Limb (tissue), 2 donors: ENCODE data around the gene PPP1R37.

Experiments
- DNase-seq, 2 donors: peaks; one replicate each; pipeline ENCODE4 v3.0.0-alpha.2; 2016; ENCODE audit errors: extremely low spot score in 2 of 2

PPP1R37 gene

DNA sequence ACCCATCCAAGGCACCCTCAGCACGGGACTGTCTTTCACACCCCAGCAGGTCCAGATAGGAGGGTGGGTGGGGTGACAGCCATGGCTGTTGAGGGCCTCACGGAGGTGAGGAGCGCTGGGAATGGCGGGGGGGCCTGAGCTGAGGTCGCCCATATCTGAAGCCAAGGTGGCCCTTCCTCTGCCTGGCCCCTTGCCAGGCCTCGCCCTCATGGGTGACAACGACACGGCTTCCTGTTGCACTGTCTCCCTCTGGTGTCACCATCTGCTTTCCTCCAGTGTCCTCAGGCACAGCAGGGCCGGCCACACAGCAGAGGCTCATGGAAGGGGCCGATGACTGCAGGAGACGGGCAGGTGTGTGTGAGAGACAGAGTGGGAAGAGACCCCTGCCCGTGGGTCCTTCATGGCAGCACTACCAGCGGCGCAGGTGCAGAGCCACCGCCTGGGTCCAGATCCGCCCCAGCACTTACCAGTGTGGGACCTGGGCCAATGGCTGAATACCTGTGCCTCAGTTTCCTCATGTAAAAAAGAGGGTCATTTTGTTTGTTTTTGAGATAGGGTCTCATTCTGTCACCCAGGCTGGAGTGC, 75.9 kb downstream of the PPP1R37 start:
- DNase-seq, result peak in 1 of 2 donors; percentile 21

DNA sequence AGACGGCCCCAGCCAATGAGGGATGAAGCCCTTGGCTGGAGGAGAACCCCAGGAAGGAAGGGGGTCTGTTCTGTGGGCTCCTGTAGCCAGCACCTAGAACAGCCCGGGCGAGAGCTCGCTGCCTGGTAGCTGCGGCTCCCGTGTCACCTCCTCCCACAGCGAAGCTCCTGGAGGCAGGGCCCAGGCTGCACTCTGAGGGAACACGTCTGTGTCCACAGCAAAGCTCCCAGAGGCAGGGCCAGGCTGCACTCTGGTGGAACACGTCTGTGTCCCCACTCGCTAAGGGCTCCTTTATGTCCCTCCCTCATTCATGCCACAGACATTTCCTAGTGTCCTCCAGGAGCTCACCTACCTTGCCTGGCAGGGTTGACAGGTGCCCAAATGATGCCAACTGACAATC, 76.6 kb downstream of the PPP1R37 start:
- DNase-seq, result peak in 1 of 2 donors; percentile 20

DNA sequence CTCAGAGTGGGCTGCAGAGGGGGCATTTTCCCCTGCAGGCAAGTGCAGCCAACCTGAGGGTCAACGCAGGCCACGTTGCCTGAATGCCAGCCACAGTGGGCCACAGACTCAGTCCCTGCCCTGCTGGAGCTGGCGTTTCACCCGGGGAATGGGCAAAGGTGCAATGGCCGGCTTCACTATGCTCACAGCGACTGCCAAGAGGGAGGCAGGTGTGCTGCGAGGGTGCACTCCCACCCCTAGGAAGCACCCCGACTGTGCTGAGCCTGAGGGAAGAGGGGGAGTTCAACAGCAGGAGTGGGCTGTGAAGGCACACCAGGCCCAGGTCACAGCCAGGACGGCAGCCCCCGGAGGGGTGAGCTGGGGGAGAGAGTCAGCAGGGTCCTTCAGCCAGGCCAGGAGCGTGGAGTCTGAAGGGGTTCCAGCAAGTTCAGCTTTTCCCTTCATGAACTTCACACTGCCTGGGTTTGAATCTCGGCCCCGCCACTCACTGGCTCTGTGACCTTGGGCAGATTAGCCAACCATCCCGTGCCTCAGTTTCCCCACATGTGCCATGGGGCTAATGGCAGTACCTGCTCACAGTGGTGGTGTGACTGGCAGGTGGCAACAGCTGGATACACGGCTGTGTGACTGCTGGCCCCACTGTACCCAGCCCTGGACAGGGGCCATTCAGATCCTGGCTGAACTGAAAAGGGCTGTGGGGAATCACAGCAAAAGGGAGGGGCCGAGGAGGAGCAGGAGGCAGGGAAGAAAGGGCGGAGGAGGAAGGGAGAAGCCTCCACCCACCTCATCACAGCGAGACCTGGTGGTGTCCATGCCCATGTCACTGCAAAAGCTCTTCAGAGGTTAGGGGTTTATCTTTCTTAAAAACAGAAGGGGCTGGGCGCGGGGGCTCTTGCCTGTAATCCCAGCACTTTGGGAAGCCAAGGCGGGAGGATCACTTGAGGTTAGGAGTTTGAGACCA, 77.4 kb downstream of the PPP1R37 start:
- DNase-seq, result peak in 1 of 2 donors; percentile 20

DNA sequence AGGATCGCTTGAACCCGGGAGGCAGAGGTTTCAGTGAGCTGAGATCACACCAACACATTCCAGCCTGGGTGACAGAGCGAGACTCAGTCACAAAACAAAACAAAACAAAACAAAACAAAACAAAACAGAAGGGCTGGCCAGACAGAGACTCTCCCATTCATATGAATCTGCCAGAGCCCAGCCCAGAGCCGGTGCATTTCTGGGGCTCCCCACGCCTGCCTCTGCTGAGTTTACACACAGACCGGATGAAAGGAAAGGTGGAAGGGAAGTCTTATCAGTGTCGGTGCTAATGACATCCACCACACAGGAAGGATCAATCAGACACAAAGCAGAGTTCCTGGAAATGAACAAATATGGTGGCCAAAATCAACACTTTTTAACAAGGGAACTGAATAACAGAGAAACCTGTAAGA, 78.2 kb downstream of the PPP1R37 start:
- no peak for DNase-seq

DNA sequence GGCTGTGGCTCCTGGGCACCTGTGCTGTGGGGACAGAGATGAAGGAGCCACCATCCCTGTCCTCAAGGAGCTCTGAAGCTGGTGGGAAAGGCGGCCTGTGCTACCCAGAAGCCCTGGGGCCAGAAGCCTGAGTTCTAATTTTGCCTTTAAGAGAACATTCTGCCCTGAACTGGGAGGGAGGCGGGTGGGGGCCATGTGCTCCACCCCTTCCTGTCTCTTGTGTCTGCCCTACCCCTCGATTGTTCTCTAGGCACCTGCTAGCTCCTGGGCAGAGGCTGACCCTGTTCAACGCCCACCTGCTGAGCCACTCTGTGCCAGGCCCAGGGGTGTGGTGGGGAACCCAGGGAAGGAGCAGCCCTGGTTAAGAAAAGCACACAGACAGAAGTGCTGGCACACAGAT, 79.2 kb downstream of the PPP1R37 start:
- no peak for DNase-seq

DNA sequence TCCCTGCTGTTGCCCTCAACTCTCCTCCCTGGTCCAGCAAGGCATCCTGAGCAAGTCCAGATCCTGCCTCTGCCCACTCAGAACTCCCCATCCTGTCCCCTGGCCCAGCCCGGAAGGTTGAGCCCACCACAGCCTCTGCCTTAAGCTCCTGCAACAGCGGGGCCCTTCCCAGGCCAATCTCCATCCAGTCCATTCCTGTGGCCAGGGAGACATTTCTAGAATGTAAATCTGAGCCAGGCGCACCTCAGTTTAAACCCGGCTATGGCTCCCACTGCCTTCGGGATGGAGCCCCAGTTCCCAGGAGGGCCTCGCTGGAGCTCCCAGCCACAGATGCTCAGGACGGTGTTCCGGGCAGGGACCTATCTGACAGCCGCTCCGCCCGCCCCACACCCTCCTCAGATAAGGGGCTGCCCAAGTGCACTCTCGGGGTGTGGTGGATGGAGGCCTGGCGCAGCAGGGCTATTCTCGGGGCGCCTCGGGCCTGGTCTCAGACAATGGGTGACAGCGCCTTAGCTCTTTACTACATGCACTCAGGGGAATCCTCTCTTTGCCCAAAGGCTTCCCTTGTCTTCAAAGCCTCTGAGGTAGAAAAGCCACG, 79.7 kb downstream of the PPP1R37 start:
- DNase-seq, result no peak

DNA sequence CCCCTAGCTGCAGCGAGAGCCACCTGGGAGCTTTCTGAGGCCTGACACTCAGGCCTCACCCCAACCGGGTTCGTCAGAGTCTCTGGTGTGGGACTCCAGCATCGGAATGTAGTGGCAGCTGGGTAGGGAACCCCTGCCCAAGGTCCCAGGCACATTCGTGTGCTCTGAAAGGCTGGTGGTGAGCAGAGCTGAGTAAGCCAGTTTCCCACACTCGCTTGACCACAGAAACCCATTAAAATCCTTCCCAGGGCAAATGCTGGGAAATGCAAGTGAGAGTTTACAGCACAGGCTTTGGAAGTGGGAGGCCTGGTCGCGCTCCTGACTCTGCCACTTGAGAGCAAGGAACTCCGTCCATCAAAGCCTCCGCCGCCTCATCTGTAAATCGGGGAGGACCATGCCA, 80.8 kb downstream of the PPP1R37 start:
- DNase-seq, result no peak

DNA sequence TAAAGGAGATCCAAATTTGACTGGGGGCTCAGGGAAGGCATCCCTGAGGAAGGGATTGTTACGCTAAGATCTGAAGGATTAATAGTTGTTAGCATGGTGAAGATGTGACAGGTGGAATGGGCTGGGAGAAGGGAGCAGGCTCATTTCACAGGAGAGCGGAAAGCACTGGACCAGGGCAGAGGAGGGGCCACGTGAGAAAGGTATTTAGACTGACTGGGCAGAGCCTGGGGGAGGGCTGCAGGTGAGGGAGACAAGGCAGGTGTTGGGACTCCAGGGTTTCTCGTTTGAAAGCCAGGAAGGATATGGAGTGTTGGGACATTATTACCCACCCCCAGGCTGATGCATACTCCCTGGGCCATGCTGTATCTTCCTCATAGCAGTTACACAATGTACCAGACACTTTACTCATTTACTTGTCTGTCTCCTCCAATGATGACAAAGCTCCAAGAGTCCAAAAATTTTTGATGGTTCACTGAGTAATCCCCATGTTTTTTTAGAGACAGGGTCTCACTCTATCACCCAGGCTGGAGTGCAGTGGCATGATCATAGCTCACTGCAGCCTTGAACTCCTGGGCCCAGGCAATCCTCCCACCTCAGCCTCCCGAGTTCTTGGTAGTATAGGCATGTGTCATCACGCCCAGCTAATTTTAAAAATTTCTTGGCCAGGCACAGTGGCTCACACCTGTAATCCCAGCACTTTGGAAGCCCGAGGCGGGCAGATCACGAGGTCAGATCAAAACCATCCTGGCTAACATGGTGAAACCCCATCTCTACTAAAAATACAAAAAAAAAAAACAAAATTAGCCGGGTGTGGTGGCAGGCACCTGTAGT, 82.8 kb downstream of the PPP1R37 start:
- DNase-seq, result no peak

DNA sequence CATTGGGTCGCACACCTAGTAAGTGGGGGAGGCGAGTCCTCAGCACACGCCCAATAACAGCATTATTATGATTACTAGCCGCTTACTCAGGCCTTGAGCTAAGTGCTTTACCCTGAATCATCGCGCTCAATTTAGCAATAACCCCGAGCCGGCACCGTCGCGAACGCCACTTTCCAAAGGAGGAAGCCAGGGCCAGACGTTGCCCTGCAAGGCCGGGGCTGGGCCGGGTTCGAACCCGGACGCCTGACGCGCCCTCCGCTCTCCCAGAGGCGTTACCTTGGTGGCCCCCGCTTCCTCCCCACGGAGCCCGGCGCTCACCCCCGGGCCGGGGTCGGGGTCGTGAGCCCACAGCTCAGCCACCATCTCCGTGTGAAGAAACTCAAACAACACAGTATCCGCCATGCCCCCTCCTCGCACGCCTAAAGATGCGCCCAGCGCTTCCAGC, 84.9 kb downstream of the PPP1R37 start, which contains the start of gene TRAPPC6A:
Gene TRAPPC6A, minus strand, starts transcription at position 421 of the 445 bp plus-strand sequence. Its CDS starts 19 bp downstream, at position 402.
- no peak for DNase-seq

DNA sequence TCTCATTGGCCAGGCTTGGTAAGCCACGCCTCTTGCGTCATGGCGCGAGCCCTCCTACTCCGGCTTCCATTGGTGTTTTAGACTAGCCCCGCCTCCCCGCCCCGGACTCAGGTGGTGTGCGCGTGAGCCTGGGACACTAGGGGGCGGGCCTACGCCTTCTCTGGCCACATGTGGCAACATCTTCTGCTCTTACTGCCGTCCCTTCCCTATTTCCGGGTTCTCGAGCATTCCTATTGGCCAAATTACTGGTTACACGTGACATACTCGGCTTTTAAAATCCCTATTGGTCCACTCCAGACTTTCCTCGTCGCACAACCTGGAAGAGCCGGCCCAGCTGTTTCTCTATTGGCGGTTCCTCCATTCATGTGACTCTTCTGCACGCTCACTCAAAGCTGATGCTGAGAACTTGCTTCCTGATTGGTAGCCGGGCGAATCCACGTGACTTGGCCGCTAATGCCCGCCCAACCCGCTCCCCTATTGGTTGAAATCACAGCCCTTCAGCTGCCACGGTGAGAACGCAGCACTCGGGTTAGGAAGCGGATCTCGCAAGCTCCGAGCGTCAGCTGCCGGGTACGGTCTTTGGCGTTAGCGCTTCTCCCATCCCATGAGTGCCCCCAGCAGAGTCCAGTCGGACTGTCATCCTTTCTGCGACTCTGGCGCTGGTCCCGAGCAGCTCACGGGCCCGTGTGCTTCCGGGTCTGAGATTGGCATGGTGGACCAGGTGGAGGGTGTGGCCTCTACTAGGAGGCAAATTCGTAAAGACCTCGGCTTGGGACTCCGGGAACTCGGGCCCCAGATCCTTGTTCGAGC, 85.5 kb downstream of the PPP1R37 start, which contains the start of gene BLOC1S3:
Gene BLOC1S3, plus strand, starts transcription at position 523 of the 810 bp plus-strand sequence. CDS start 513 bp downstream, outside the sequence.
- DNase-seq, result peak; percentile 100

DNA sequence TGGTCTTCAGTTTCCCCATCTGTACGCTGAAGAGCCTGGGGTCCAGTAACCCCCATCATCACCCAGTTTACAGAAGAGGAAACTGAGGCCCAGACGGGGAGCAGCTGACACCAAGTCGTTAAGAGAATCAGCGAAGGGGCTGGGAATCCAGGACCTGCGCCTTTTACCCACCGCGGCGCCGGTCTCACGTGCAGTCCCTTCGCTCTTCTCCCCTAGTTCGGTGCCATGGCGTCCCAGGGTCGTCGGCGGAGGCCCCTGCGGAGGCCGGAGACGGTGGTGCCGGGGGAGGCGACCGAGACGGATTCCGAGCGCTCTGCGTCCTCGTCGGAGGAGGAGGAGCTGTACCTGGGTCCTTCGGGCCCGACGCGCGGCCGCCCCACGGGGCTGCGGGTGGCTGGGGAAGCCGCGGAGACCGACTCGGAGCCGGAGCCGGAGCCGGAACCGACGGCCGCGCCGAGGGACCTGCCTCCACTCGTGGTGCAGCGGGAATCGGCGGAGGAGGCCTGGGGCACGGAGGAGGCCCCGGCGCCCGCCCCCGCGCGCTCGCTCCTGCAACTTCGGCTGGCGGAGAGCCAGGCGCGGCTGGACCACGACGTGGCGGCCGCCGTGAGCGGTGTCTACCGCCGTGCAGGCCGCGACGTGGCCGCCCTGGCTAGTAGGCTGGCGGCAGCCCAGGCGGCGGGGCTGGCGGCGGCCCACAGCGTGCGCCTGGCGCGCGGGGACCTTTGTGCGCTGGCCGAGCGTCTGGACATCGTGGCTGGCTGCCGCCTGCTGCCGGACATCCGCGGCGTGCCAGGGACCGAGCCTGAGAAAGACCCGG, 86.3 kb downstream of the PPP1R37 start:
- no peak for DNase-seq

DNA sequence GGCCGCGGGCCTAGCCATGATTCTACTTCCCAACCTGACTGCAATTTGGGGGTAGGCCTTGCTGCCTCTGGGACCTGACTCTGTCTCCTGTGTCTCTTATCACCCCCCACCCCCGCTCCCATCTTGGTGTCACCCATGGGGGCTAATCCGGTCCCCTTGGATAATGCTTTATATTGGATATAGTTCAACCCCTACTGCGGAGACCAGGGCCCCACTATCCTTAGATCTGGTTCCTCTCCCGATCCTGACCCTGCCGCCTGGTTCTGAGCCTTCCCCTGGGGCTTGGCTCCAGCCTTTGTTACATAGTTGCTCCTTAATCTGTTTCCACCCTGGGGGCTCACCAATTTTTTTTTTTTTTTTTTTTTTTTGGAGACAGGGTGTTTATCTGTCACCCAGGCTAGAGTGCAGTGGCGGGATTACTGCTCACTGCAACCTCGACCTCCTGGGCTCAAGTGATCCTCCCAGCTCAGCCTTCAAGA, 87.0 kb downstream of the PPP1R37 start:
- DNase-seq, result no peak

DNA sequence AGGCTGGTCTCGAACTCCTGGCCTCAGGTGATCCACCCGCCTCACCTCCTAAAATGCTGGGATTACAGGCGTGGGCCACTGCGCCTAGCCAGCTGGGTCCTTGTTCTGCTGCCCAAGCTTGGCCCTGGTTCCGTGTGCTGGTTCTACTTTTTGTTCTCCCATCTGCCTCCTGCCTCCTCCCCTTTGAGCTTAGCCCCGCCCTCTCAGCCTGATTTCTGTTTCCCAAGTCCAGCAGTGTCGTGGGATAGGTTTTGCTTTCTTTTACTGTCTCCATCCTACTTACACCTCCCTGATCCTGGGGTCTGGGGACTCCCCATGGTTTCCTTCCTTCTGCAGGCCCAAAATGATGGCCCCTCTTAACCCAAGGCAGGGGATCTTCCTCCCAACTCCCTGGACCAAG, 88.0 kb downstream of the PPP1R37 start:
- DNase-seq, result no peak

DNA sequence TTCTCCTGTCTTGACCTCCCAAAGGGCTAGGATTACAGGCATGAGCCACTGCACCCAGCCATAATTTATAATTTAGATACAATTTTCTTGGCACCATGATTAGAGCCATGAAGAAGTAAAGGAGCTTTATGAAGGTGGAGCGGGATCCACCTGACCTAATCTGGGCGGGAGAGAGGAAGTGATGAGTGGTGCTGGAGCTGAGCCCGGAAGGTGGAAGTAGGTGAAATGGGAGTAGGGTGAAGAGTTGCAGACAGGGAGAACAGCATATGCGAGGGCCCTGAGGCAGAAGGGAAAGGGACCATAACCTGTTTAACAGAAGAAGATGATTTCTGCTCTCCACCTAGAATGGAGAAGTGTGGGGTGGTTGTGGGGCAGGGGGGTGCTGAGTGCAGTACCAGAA, 89.8 kb downstream of the PPP1R37 start:
- DNase-seq, result no peak

DNA sequence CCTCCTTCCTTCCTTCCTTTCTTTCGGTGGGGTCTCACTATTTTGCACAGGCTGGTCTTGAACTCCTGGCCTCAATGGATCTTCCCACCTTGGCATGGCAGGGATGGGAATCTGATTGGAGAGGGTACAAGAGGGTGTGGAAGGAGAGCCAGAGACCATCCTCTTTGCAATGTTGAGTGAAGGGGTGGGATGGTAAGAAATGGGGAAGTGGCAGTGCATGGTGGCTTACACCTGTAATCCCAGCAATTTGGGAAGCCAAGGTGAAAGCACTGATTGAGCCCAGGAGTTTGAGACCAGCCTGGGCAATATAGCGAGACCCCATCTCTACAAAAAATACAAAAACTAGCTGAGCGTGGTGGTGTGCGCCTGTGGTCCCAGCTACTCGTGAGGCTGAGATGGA, 91.1 kb downstream of the PPP1R37 start:
- no peak for DNase-seq

DNA sequence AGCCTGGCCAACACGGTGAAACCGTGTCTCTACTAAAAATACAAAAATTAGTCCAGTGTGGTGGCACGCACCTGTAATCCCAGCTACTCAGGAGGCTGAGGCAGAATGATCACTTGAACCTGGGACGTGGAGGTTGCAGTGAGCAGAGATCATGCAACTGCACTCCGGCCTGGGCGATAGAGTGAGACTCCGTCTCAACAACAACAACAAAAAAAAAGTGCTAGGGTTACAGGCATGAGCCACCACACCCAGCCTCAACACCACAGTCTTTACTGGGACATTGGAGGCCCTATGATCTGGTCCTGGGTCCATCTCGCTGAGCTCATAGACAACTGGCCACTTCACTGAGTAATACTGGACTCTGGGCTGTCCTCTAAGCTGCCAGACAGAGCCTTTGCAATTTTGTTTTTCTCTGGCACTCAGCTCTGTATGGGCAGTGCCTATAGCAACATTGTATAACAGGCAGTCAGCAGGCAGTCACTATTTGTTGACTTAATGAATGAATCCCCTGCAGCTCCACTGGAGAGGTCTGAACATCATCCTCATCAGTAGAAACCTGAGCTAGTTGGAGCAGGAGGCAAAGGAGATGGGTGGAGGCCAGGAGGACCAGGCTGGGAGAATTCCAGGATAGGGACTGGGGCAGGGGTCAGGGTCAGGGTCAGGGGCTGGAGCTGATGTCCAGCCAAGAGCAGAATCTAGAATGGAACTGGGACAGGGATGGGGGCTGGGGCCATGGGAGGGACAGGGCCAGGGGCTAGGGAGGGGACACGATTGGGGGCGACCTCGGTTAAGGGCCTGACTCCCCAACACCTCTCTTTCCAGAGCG, 93.7 kb downstream of the PPP1R37 start:
- DNase-seq, result no peak

DNA sequence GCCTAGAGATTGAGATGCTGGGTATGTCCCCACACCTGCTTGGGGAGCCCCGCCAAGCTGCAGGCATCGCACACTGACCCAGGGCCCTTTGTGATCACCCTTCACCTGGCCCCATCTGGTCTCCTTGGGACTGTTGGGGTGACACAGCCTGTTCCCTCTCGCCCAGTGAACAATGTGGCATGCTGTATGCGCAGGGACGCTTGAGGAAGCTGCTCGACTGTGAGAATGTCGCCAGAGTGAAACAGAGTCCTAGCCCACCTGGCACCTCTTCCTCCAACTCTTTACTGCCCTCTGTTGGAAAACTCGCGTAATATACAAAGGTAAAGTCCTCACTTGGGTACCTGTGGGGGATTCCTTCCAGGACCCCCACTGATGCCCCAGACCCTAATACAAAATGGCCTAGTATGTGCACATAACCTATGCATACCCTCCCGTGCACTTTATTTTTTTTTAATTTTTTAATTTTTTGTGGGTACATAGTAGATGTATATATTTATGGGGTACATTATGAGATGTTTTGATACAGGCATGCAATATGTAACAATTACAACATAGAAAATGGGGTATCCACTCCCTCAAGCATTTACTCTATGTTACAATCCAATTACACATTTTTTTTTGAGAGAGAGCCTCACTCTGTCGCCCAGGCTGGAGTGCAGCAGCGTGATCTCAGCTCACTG, 94.6 kb downstream of the PPP1R37 start:
- DNase-seq, result no peak

DNA sequence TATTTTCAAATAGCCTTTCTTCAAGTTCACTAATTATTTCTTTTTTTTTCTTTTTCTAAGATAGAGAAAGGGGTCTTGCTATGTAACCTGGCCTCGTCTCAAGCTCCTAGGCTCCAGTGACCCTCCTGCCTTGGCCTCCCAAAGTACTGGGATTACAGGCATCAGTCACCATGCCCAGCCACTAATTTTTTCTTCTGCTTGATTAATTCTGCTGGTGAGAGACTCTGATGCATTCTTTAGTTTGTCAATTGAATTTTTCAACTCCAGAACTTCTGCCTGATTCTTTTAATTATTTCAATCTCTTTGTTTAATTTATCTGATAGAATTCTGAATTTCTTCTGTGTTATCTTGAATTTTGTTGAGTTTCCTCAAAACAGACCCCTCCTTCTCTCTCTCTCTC, 97.0 kb downstream of the PPP1R37 start:
- DNase-seq, result no peak
